Endothelial cell (in vitro differentiated cells): Measurements from ENCODE around the gene PADI4. TPM values are rescaled to one million over a fixed set of nuclear protein-coding genes. Genes with fewer than 3 reads are reported as not detected.

Experiments used
- DNase-seq: peaks from one replicate; pipeline ENCODE4 v3.0.0; 2021; ENCODE audit warnings: low spot score
- H3K27ac Mint-ChIP-seq: one replicate; pipeline ENCODE4 v1.8.0; 2021; ENCODE audit warnings: mixed read lengths, inconsistent platforms; ENCODE audit not compliant: unreplicated experiment
- H3K27me3 Mint-ChIP-seq: one replicate; pipeline ENCODE4 v1.8.0; 2021; ENCODE audit warnings: mild to moderate bottlenecking, moderate library complexity, mixed read lengths, inconsistent platforms; ENCODE audit not compliant: unreplicated experiment
- H3K36me3 Mint-ChIP-seq: one replicate; pipeline ENCODE4 v1.8.0; 2021; ENCODE audit warnings: mild to moderate bottlenecking, low read depth, mixed read lengths, inconsistent platforms; ENCODE audit not compliant: unreplicated experiment
- H3K4me1 Mint-ChIP-seq: one replicate; pipeline ENCODE4 v1.8.0; 2021; ENCODE audit warnings: mild to moderate bottlenecking, mixed read lengths, inconsistent platforms; ENCODE audit not compliant: unreplicated experiment
- H3K4me3 Mint-ChIP-seq: one replicate; pipeline ENCODE4 v1.8.0; 2021; ENCODE audit warnings: mild to moderate bottlenecking, mixed read lengths, inconsistent platforms; ENCODE audit not compliant: unreplicated experiment
- H3K9me3 Mint-ChIP-seq: one replicate; pipeline ENCODE4 v1.8.0; 2021; ENCODE audit warnings: mixed read lengths, inconsistent platforms; ENCODE audit not compliant: unreplicated experiment
- total RNA-seq: library from RNA; stranded (reverse); fragmentation: NEBNext Ultra II Directional; extraction: Animal tissue kit (Norgen Biotek cat#: 25700); gene quantifications from one replicate; pipeline ENCODE4 v1.2.1, GENCODE V29; 2021; ENCODE audit not compliant: unreplicated experiment
- TF ChIP-seq, protein P1 (sequence below): fragments of 200-600 bp; sonication (generic); IDR thresholded peaks from one replicate; pipeline ENCODE4 v1.5.0; 2021; ENCODE audit warnings: antibody characterized with exemption; ENCODE audit not compliant: unreplicated experiment

PADI4 gene
- total RNA-seq, 1 donor from 2014 or later: not detected

DNA sequence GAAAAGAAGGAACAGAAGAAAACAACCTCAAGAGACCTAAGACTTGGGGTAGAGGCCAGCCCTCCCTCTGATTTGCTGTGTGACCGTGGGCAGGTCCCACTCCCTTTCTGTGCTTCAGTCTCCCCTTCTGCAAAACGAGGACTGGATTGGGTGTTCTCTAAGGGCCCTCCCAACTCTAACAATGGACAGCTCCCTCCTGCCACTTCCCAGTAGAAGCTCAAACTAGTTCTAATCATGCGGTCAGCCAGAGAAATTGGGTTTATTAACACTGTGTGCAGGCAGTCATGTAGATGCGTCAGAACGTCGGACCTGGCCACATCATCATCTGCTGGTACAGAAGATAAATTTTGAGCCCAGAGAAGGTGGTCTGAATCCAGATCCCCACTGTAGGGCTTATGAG, 1.6 kb upstream of the PADI4 start:
- DNase-seq: no peak
- Mint-ChIP-seq H3K4me3 (no peak overlapping the region), H3K27ac (no peak overlapping the region), H3K27me3 (peaks cover 7% of the 10 kb centered on the region), H3K9me3 (peaks cover 11% of the 10 kb centered on the region), H3K36me3 (peaks cover 13% of the 10 kb centered on the region), H3K4me1 (no peaks in the 10 kb centered on the region)
- TF ChIP-seq, protein P1, sequence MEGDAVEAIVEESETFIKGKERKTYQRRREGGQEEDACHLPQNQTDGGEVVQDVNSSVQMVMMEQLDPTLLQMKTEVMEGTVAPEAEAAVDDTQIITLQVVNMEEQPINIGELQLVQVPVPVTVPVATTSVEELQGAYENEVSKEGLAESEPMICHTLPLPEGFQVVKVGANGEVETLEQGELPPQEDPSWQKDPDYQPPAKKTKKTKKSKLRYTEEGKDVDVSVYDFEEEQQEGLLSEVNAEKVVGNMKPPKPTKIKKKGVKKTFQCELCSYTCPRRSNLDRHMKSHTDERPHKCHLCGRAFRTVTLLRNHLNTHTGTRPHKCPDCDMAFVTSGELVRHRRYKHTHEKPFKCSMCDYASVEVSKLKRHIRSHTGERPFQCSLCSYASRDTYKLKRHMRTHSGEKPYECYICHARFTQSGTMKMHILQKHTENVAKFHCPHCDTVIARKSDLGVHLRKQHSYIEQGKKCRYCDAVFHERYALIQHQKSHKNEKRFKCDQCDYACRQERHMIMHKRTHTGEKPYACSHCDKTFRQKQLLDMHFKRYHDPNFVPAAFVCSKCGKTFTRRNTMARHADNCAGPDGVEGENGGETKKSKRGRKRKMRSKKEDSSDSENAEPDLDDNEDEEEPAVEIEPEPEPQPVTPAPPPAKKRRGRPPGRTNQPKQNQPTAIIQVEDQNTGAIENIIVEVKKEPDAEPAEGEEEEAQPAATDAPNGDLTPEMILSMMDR: no peak

DNA sequence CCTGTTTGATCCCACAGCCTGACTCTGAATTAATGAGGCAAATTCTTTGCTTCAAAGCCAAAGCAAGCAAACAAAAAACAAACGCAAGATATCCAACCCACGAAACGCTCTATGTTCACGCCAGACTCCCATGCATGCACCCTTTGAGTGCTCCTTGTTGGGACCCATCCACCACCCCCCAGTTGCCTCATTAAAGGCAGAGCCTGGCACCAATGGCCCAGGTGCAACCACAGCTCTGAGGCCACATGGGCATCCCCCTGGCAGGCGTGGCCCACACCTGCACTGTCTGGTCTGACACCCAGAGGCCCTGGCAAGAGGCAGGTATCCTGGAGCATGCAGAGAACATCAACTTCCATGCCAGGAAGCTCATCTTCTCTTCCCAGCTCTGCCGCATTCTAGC, 1.1 kb upstream of the PADI4 start:
- Mint-ChIP-seq H3K27ac (no peak overlapping the region), H3K36me3 (peaks cover 9% of the 10 kb centered on the region), H3K9me3 (peaks cover 8% of the 10 kb centered on the region), H3K4me1 (no peaks in the 10 kb centered on the region), H3K4me3 (no peak overlapping the region), H3K27me3 (peaks cover 7% of the 10 kb centered on the region)
- TF ChIP-seq, protein P1: no peak
- no peak for DNase-seq

DNA sequence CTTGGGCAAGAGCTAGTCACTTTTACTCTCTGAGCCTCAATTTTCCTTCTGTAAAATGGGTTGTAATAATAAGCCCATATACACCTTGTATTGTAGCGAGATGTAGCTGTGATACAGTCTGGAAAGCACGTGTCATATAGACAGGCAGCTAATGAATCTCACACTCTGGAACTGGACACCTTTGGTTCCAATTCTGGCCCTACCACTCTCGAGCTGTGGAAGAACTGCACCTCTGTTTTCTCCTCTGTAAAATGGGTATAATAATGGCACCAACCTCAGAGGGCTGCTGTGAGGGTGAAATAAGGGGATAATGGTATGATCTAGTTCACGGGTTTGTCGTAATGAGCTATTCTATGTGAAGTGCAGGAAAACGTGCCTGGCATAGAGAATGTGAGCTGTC, 668 bp upstream of the PADI4 start:
- no peak overlapping the region for H3K4me3 Mint-ChIP-seq
- DNase-seq: no peak
- H3K27me3 Mint-ChIP-seq: peaks cover 7% of the 10 kb centered on the region
- peaks cover 4% of the 10 kb centered on the region for H3K9me3 Mint-ChIP-seq
- H3K27ac Mint-ChIP-seq: no peak overlapping the region
- no peaks in the 10 kb centered on the region for H3K4me1 Mint-ChIP-seq
- H3K36me3 Mint-ChIP-seq: peaks cover 5% of the 10 kb centered on the region
- TF ChIP-seq, protein P1: no peak

DNA sequence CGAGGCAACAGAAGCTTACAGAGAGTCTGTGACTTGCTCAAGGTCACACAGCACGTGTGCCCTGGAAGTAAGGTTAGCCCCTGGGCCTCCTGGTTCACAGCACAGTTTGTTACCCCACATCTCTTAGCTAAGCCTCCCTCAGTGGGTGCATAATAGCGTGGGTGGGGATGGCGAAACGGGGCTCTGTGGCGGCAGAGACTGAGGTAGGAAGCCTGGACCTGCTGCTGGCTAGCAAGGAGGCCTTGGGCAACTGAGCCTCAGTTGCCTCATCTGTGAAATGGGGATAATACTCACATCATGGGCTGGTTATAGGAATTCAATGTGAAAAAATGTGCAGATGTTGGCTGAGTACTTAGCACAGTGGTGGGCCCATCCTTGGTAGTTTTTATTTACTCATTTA, 596 bp downstream of the PADI4 start:
- no peaks in the 10 kb centered on the region for H3K9me3 Mint-ChIP-seq
- H3K27ac Mint-ChIP-seq: no peak overlapping the region
- no peak overlapping the region for H3K4me3 Mint-ChIP-seq

DNA sequence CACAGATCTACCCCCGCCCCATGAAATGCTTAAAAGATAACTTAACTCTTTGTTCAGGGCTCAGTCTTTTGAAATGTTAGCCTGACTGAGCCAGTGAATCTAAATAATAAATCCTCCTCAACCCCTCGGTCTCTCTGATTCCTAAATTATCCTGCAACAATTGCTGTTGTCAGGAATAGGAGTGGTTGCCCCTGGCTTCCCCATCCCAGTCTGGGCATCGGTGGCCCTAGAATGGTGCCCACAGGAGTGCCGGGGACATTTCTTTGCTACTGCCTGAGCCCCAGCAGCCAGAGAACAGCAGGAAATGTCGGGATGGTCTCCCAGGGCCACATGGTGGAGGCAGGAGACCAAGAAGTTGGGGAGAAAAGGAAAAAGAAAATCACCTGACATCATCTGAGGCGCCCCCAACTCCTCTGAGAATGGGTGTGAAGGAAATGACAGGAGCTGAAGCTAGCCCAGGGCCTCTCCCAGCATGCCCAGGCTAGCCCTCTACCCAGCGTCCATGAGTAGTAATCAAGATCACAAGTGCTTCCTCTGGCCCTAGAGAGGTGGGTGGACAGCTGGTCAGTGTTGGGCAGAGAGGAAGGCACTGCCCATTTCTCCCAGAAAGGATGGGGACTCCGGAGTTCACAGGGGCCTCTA, 1.6 kb downstream of the PADI4 start:
- TF ChIP-seq, protein P1: no peak
- Mint-ChIP-seq H3K4me3 (no peak overlapping the region), H3K27ac (no peak overlapping the region), H3K9me3 (no peaks in the 10 kb centered on the region), H3K4me1 (no peaks in the 10 kb centered on the region), H3K36me3 (no peaks in the 10 kb centered on the region), H3K27me3 (peaks cover 9% of the 10 kb centered on the region)
- no peak for DNase-seq

More for the DNA sequence above, 596 bp downstream of the PADI4 start:
- Mint-ChIP-seq H3K4me1 (no peaks in the 10 kb centered on the region), H3K36me3 (no peaks in the 10 kb centered on the region), H3K27me3 (peaks cover 9% of the 10 kb centered on the region)
- TF ChIP-seq, protein P1: no peak
- DNase-seq: no peak
